OCI-M1 (cell line): ENCODE measurements around the gene ENKD1.

Source experiments
- DNase-seq: peaks from one replicate; lab custom pipeline; 2025; lab: John Stamatoyannopoulos, UW

Gene ENKD1

DNA sequence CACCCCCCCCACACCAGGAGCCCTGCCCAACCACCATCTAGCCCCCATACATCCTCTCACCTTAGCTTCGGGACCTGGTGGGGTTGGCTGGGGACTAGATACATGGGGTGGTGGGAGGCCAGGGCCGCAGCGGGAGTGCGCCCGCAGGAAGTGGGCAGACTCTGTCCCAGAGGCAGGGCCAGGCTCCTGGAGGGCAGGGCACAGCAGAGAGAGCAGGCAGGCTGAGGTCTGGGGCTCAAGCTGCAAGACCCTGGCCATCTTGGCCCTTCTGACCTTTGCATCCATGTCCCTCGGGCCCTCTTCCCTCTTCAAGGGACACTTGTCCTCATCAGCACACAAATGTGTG, 2.7 kb downstream of the ENKD1 start:
- DNase-seq = no peak

DNA sequence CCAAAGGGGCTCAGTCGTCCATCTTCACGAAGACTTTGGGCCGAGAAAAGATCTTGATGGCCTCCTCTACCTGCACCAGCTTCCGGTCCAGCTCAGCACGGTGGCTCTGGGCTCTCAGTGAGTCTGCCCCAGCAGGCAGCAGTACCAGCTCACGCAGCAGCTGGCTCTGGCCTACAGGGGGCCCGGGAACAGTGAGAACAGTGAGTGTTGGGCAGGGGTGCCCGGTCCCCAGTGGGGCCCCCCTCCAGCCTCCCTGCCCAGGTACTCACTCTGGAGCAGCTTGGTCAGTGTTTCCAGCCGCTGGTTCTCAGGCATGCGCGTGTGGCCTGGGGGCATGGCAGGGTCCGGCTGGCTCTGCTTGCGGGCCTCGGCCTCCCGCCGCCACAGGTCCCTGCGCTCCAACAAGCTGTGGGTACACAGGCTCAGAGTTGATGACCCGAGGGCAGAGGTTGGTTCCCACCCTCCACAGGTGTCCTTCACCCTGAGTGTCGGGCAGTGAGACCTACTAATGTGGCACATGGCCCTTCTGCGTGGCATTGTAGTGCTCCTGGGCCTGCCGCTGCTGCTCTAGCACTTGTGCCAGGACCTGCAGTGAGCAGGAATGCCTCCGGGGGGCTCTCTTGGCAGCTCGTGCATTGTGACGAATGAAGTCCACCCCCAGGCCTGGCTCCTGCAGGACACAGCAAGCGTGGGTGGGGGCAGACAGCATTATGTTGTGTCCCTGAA, 3.2 kb downstream of the ENKD1 start:
- DNase-seq = peak; percentile 18

DNA sequence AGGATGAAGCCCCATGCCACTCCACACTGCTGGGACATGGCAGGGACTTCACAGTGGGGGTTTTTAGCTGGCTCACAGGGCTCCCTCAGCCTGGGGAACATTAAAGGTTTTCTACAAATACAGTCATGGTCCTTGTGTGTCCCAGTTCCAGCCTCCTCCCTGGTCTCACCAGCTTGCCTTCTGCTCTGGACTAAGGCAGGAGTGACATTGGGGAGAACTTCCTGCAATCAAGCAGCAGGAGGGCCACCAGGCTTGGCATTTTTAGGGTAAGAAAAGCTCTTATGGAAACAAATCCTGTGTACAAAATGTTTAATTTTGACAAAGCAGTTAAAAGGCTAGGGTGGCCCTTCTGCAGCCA, 3.9 kb downstream of the ENKD1 start:
- no peak for DNase-seq

DNA sequence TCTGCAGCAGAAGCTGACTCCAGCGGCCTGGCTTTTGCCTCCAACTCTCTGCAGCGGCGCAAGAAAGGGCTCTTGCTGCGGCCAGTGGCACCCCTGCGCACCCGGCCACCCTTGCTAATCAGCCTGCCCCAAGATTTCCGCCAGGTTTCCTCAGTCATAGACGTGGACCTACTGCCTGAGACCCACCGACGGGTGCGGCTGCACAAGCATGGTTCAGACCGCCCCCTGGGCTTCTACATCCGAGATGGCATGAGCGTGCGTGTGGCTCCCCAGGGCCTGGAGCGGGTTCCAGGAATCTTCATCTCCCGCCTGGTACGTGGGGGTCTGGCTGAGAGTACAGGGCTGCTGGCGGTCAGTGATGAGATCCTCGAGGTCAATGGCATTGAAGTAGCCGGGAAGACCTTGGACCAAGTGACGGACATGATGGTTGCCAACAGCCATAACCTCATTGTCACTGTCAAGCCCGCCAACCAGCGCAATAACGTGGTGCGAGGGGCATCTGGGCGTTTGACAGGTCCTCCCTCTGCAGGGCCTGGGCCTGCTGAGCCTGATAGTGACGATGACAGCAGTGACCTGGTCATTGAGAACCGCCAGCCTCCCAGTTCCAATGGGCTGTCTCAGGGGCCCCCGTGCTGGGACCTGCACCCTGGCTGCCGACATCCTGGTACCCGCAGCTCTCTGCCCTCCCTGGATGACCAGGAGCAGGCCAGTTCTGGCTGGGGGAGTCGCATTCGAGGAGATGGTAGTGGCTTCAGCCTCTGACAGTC, 4.5 kb downstream of the ENKD1 start:
- no peak for DNase-seq

DNA sequence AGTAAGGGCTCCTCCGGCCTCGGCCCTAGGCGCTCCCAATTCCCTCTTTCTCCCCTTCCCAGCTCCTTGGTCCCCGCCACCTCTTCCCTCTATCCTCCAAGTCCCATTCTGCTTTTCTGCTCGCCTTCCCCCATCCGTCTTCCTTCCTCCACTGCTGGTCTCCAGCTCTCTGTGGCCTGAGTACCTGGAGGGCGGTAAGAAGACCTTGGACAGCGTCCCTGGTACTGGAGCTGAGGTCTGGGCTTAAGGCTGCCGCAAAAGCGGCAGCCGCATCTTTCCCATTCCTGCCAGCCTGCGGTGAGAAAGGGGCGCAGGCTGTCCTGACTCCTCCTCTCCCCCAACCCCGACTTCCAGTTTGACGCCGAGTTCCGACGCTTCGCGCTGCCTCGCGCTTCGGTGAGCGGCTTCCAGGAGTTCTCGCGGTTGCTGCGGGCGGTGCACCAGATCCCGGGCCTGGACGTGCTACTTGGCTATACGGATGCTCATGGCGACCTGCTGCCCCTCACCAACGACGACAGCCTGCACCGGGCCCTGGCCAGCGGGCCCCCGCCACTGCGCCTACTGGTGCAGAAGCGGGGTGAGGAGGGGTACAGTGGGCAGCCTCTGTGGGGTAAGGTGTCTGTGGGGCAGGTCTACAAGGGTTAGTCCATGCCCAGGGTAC, 5.3 kb downstream of the ENKD1 start:
- DNase-seq = no peak

DNA sequence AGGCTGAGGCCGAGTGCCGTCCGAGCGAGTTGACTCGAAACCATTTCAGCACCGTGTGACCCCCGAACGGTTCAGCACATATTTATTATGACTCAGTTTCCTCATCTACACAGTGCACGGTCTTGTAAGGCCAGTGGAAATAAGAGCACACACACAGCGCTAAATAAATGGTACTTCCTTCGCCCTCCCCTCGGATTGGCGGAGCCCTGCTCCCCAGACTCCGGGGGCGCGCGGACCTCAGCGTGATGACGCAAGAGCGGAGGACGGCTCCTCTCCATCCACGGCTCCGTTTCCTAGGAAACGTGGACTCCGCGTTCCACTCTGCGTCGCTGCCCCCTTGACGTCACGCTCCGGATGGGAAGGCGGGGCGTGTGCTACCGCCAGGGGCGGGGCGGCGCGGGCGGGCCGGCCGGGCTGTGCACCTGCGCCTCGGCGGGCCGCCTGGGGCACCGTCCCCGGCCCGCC, 6.0 kb downstream of the ENKD1 start, which contains the start of gene PARD6A:
Gene PARD6A (plus strand): TSS at position 397 of the 465 bp plus-strand sequence. CDS start 79 bp downstream, outside the sequence.
- peak; percentile 97 for DNase-seq

DNA sequence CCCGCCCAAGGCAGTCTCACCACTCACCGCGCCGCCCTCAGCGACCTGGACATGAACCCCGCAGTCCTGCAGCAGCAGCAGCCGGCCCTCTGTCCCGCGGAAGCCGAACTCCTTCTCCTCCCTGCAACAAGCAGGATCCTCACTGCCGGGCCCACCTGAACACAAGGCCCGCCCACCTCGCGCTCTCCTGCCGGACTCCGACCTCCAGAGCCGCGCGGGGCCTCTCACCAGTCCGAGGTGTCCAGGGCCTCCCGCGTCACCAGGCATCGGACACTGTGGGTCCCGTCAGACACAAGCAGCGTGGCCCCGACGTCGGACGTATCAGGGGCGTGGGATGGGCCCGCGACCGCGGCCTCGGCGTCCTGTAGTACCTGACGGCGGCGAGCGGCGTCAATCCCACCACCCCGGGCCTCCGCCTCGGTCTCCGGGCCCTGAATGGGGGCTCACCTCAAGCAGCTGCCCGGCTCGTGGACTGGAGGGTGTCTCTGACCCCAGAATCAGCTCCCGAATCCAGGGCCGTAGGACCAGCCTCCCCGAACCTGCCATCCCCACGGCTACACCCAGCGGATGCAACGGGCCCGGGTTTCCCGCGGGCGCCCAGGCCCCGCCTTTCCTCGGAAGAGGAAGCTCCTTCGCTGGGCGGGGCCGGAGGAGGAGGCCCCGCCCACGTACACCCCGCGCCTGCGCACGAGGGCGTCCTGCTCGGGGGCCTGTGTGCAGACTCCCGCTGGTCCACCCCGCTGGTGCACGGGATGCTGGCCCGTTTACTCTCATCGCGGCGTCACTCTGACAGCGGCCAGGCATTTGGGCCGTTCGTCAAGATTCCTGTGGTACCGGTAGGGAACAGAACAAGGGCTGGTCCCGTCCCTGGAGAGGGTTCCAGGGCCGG, 6.6 kb downstream of the ENKD1 start, which contains the start of gene ACD:
Gene ACD (minus strand): TSS at position 586 of the 889 bp plus-strand sequence. CDS start 40 bp downstream, at position 546.
- peak; percentile 97 for DNase-seq

DNA sequence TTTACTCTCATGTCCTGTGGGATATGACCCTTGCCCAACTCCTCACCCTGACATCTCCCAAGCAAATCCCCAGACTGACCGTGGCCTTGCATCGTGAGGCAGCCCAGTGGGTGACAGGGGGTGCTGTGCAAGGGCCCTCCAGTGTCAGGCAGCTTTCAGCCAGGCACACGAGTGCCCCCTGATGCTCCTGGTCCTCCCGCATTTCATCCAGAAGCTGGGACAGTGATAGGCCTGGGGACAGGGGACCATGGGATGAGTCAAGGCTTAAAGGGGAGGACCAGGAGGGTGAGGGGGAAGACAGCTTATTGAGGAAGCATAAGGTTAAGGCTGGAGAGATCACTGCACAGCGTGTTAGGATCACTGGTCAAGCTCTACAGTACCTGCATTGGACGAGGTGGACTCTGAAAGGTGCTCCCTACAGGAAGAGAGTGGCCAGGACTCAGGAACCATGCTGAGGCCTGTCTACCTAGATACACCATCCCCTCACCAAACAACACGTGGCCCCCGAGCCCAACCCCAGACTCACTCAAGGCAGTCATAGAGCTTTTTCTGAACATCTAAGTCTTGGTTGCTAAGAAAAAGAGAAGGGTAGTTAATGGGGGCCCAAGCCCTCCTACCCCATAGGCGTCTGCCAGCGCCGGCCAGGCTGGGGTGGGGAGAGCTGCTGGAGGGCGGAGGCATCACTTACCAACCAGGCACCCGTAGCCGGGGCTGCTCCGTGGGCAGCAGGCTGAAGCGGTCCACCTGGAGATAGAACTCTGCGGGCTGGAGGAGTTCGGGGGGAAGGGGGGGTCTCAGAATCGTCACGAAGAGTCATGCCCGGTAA, 7.5 kb downstream of the ENKD1 start:
- no peak for DNase-seq

DNA sequence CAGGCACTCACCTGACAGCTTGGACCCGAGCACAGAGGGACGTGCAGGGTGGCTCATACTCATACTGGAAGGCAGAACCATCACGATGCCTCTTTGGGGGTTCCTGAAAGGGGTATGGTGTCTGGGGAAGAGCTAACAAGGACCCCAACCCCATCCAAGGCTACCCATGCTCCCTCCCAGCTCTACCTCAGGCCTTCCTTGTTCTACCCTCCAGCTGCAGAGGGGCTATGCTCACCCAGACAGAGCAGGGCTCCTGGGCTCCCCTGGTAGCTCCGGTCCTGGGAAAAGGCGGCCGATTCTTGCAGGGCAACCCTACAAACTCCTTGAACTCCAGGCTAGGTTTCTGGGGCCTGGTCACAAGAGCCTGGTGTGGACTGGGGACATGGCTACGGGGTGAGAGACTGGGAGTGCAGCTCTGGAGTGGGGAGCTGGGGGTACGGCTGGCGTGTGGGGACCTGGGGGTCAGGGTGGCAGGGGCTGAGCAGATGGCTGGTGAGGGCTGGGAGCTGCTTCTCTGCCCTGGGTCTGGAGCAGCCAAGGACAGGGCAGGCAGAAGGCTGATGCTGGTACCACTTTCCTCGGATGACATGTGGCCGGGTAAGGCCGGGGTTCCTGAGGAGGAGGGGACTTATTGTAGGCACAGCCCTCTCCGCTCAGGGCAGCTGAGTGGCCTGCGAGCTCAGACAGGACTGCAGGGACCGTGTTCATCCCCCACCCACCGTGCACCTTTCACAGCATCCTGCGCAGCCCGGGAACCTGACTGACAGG, 8.6 kb downstream of the ENKD1 start:
- DNase-seq = no peak

DNA sequence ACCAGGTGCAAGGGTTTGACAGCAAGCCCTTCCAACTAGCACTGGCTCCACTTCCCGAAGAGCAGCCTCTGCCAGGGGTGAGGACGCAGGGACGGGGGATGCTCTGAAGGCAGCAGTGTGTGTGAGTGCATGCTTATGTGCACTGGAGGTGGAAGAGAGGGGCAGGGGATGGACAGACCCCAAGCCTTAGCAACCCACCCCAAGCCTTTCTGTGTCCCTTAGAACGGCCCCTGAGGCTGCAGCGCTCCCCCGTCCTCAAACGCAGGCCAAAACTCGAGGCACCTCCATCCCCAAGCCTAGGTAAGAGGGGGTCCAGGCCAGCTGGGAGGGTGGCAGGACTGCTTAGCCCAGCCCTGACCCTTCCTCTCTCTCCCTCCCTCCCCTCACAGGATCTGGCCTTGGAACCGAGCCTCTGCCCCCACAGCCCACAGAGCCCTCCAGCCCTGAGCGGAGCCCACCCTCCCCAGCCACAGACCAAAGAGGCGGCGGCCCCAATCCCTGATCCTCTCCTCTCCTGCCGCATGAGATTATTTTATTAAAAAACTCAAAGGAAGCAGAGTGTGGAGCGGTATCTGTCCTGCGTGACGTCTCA, 9.4 kb downstream of the ENKD1 start:
- no peak for DNase-seq

DNA sequence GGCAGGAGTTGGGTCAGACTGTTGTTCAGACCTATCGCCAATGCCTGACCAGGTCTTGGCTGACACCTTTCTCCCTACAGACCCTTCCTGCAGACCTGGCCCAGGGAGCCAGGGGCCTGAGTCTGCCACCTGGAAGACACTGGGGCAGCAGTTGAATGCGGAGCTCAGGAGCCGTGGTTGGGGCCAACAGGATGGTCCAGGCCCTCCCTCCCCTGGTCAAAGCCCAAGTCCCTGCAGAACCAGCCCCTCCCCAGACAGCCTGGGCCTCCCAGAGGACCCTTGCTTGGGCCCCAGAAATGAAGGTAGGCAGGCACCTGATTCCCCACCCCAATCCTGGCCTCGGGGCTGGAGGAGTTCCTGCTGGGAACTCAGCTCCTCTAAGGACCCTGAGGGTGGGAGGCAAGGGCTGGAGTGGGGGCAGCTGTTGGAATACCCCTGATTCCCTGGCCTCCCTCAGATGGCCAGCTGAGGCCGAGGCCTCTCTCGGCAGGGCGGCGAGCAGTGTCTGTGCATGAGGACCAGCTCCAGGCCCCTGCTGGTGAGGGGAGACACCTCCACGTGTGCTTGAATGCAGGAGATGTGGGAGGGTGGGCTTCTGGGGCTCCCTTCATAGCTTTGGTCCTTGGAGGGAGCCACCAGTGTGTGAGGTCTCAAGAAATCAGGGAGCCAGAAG, 10.1 kb downstream of the ENKD1 start:
- DNase-seq = no peak

DNA sequence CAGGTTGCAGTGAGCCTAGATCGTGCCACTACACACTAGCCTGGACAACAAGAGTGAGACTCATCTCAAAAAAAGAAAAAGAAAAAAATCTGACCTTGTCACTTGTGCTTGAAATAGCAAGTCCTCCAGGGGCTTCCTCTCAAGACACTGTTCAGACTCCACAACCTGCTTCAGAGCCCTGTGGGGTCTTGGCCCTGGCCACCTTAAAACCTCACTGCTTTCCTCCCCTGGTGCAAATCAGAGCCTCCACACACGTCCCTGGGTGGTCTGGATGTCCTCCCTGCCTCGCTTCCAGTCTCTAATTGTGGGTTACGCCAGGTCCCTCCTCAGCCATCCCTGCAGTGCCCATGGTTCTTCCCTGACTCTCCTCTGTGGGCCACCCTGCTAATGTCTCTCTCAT, 11.2 kb downstream of the ENKD1 start:
- DNase-seq = no peak

DNA sequence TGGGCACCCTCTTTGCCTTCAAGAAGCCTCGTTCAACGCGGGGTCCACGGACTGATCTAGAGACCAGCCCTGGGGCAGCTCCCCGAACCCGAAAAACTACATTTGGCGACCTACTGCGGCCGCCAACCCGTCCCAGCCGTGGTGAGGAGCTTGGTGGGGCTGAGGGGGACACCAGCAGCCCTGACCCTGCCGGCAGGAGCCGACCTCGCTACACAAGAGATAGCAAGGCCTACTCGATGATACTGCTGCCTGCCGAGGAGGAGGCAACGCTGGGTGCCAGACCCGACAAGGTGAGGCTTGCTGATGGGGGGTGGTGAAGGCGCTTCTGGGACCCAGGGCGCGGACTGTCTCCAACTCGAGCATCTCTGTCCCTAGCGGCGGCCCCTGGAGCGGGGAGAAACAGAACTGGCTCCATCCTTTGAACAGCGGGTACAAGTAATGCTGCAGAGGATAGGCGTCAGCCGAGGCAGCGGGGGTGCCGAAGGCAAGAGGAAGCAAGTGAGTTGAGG, 12.1 kb downstream of the ENKD1 start:
- no peak for DNase-seq

DNA sequence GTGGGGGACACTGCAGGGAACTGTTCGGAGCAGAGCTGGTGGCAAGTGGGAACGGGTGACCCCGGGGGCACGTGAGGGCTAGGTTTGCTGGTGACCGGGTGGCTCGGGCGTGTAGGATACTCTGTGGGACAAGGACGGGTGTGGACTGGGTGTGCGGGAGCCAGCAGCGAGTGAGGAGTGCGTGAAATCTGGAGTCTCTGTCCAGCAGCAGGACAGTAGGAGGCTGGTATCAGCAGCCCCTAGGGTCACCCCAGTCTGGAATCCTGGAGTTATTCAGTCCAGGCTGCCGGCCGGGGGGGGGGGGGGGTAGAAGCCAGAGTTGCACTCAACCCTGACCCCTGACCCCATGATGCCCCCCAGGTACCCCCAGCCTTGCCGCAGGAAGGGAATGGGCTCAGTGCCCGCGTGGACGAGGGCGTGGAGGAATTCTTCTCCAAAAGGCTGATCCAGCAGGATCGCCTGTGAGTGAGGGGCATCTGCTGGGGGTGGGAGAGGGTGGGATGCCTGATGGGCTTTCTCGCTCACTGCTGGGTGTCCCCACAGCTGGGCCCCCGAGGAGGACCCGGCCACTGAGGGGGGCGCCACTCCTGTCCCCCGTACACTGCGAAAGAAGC, 12.7 kb downstream of the ENKD1 start:
- DNase-seq = no peak

DNA sequence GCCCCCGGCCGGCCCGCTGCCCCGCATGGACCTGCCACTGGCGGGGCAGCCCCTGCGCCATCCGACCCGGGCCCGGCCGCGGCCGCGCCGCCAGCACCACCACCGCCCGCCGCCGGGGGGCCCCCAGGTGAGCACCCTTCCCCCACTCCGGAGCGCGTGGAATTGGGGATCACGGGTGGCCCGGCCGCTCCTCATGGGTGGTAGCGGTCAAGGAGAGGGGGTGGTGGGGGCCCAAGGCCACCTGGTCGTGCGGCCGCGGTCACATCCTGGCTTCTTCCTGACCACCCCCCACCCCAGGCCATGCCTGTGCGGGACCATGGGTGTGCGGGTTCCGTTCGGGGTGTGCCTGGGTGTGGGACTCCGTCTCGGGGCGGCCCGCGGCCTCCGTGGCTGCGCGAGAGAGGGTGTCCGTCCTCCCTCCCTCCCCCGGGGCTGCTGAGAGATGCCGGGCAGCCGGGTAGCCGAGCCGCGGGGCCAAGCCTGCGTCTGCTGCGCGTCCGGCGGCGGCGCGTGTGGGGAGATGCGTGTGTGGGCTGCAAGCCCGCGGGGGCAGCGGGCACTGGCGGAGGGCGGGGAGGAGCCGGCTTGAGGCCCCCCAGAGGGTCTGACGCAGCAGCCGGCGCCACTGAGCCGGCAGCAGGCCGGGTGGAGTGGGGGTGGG, 13.3 kb downstream of the ENKD1 start:
- DNase-seq = no peak

DNA sequence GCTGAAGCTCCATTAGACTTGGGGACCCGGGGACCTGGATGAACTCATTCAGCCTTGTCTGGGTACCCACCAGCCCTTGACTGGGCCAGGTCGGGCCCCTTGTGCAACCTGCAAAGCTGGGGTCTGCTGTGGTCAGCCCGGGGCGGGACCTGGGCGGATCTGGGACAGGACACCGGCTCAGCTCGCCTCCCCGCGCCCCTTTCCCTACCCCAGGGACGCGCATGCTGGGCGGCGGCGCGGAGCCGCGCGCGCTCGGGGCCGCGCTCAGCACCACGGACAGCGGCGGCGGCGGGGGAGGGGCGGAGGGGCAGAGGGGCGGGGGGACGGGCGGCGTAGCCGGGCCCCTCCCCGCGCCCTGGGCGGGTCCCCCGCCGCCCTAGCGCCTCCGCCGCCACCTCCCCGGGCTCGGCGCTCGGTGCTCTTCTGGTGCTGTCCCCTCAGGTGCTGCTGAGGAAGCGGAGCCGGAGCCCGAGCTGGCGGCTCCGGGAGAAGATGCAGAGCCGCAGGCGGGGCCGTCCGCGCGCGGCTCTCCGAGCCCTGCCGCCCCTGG, 13.9 kb downstream of the ENKD1 start:
- no peak for DNase-seq

DNA sequence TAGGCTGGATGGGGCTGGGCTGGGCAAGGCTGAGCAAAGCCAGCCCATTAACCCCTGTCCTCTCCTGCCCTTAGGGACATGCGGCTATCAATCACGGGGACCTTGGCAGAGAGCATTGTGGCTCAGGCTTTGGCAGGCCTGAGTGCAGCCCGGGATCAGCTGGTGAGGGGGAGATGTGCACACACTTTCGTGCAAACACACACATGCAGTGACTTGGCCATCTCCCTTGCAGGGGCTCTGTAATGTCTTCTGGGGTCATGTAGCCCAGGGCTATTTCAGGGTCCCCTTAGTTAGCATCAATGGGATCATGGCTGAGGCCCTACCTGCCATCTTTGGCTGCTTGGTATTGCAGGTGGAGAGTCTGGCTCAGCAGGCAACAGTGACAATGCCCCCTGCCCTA, 14.7 kb downstream of the ENKD1 start:
- no peak for DNase-seq

DNA sequence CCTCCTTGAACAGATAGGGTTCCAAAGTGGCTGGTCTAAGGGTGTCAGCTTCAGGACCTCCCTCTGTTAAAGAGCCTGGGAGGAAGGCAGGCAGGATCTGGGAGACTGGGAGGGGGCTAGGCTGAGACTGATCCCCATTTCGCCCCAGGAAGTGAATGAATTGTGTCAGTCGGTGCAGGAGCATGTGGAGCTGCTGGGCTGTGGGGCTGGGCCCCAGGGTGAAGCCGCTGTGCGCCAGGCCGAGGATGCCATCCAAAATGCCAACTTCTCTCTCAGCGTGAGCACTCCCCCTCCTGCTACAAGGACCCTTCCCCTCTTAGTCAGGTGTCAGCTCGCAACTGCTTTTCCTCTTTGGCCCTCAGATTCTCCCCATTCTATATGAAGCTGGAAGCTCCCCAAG, 15.5 kb downstream of the ENKD1 start:
- DNase-seq = no peak
